Ishikawa (cell line): ENCODE data around the gene PARD6G.

ENCODE experiments used
- CEBPB ChIP-seq: IDR thresholded peaks from 2 replicates; pipeline ENCODE4 v1.6.1; 2012
- CREB1 ChIP-seq: IDR thresholded peaks from 2 replicates; pipeline ENCODE4 v1.6.1; 2012; ENCODE audit warnings: low read depth
- EGR1 ChIP-seq: IDR thresholded peaks from 2 replicates; pipeline ENCODE4 v1.6.1; 2012
- EP300 ChIP-seq: IDR thresholded peaks from 2 replicates; pipeline ENCODE4 v1.6.1; 2012; ENCODE audit warnings: borderline replicate concordance
- FOXM1 ChIP-seq: IDR thresholded peaks from 2 replicates; pipeline ENCODE4 v1.6.1; 2012; ENCODE audit warnings: low read depth, borderline replicate concordance
- NFIC ChIP-seq: IDR thresholded peaks from 2 replicates; pipeline ENCODE4 v1.6.1; 2012
- RAD21 ChIP-seq: IDR thresholded peaks from 2 replicates; pipeline ENCODE4 v1.6.1; 2012; ENCODE audit warnings: low read depth
- TAF1 ChIP-seq: IDR thresholded peaks from 2 replicates; pipeline ENCODE4 v1.6.1; 2012; ENCODE audit warnings: low read depth, mild to moderate bottlenecking
- TCF12 ChIP-seq: IDR thresholded peaks from 2 replicates; pipeline ENCODE4 v1.6.1; 2012; ENCODE audit warnings: low read depth
- TEAD4 ChIP-seq: IDR thresholded peaks from 2 replicates; pipeline ENCODE4 v1.6.1; 2012
- USF1 ChIP-seq: IDR thresholded peaks from 2 replicates; pipeline ENCODE4 v1.6.1; 2012
- YY1 ChIP-seq: IDR thresholded peaks from 2 replicates; pipeline ENCODE4 v1.6.1; 2012; ENCODE audit warnings: low read depth
- ZBTB7A ChIP-seq: IDR thresholded peaks from 2 replicates; pipeline ENCODE4 v1.6.1; 2012; ENCODE audit warnings: low read depth
- TF ChIP-seq, protein P1 (sequence below): IDR thresholded peaks from 2 replicates; pipeline ENCODE4 v1.6.1; 2012; ENCODE audit warnings: low read depth, mild to moderate bottlenecking
- TF ChIP-seq, protein P2 (sequence below): IDR thresholded peaks from 2 replicates; pipeline ENCODE4 v1.6.1; 2012

The PARD6G gene

GRCh38 chr18:80231616-80232015 lies 15.7 kb downstream of the PARD6G start:
- TF ChIP-seq, protein P1, sequence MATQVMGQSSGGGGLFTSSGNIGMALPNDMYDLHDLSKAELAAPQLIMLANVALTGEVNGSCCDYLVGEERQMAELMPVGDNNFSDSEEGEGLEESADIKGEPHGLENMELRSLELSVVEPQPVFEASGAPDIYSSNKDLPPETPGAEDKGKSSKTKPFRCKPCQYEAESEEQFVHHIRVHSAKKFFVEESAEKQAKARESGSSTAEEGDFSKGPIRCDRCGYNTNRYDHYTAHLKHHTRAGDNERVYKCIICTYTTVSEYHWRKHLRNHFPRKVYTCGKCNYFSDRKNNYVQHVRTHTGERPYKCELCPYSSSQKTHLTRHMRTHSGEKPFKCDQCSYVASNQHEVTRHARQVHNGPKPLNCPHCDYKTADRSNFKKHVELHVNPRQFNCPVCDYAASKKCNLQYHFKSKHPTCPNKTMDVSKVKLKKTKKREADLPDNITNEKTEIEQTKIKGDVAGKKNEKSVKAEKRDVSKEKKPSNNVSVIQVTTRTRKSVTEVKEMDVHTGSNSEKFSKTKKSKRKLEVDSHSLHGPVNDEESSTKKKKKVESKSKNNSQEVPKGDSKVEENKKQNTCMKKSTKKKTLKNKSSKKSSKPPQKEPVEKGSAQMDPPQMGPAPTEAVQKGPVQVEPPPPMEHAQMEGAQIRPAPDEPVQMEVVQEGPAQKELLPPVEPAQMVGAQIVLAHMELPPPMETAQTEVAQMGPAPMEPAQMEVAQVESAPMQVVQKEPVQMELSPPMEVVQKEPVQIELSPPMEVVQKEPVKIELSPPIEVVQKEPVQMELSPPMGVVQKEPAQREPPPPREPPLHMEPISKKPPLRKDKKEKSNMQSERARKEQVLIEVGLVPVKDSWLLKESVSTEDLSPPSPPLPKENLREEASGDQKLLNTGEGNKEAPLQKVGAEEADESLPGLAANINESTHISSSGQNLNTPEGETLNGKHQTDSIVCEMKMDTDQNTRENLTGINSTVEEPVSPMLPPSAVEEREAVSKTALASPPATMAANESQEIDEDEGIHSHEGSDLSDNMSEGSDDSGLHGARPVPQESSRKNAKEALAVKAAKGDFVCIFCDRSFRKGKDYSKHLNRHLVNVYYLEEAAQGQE = no peak
- TF ChIP-seq NFIC (no peak), TEAD4 (no peak), EP300 (no peak), YY1 (no peak), FOXM1 (no peak), EGR1 (no peak), USF1 (no peak), RAD21 (no peak), ZBTB7A (no peak), CEBPB (no peak), TAF1 (no peak)
- TF ChIP-seq, protein P2, sequence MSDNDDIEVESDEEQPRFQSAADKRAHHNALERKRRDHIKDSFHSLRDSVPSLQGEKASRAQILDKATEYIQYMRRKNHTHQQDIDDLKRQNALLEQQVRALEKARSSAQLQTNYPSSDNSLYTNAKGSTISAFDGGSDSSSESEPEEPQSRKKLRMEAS = no peak

- TF ChIP-seq CREB1 = no peak
- TF ChIP-seq ZBTB7A = no peak
- TF ChIP-seq TCF12 = no peak
- TF ChIP-seq FOXM1 = no peak
- TF ChIP-seq EGR1 = no peak
- TF ChIP-seq CEBPB = no peak
- TF ChIP-seq, protein P2 = no peak
- TF ChIP-seq TEAD4 = no peak
- no peak for TF ChIP-seq NFIC
- TF ChIP-seq RAD21 = no peak
- no peak for TF ChIP-seq USF1
- no peak for TF ChIP-seq YY1
- TF ChIP-seq TAF1 = no peak
- TF ChIP-seq, protein P1 = no peak
- no peak for TF ChIP-seq EP300
Measured at GRCh38 chr18:80231151-80231550, 16.2 kb downstream of the PARD6G start.

- no peak for TF ChIP-seq TCF12
- TF ChIP-seq, protein P1 = no peak
- TF ChIP-seq RAD21 = no peak
- TF ChIP-seq TEAD4 = no peak
- TF ChIP-seq TAF1 = no peak
- TF ChIP-seq ZBTB7A = no peak
- no peak for TF ChIP-seq EGR1
Measured at GRCh38 chr18:80229766-80230745, 17.3 kb downstream of the PARD6G start.

GRCh38 chr18:80229363-80229762 lies 18.0 kb downstream of the PARD6G start:
- TF ChIP-seq YY1 (no peak), ZBTB7A (no peak), FOXM1 (no peak), EGR1 (no peak), RAD21 (no peak), TEAD4 (no peak), EP300 (no peak)
